Smooth muscle cell (in vitro differentiated cells): ENCODE results near the gene DCAF11. TPM values are rescaled to one million over a fixed set of nuclear protein-coding genes. Genes with fewer than 3 reads are reported as not detected.
A peak's percentile ranks its signal among the peaks of the same experiment; 100 is the strongest.

Experiments
- DNase-seq: peaks from one replicate; lab custom pipeline; 2025; ENCODE audit not compliant: unreplicated experiment; lab: John Stamatoyannopoulos, UW
- H2AFZ ChIP-seq: fragments of 200-600 bp; sonication (generic); 2 replicates; pipeline ENCODE4 v1.6.0; 2016; ENCODE audit warnings: antibody characterized with exemption, low read depth, mild to moderate bottlenecking
- H3F3A ChIP-seq: fragments of 200-600 bp; sonication (generic); 2 replicates; pipeline ENCODE4 v1.6.0; 2017; ENCODE audit warnings: antibody characterized with exemption, low read depth
- H3K27ac ChIP-seq: fragments of 200-600 bp; sonication (generic); 2 replicates; pipeline ENCODE4 v1.5.1; 2016; ENCODE audit warnings: low read depth, mild to moderate bottlenecking
- H3K27me3 ChIP-seq: fragments of 200-600 bp; sonication (generic); 2 replicates; pipeline ENCODE4 v1.6.1; 2016; ENCODE audit warnings: low read depth, mild to moderate bottlenecking
- H3K36me3 ChIP-seq: fragments of 200-600 bp; sonication (generic); 2 replicates; pipeline ENCODE4 v1.5.1; 2016; ENCODE audit warnings: low read depth
- H3K4me1 ChIP-seq: fragments of 200-600 bp; sonication (generic); 2 replicates; pipeline ENCODE4 v1.5.1; 2016; ENCODE audit warnings: low read depth
- H3K4me2 ChIP-seq: fragments of 200-600 bp; sonication (generic); 2 replicates; pipeline ENCODE4 v1.6.0; 2016; ENCODE audit warnings: mild to moderate bottlenecking
- H3K4me3 ChIP-seq: fragments of 200-600 bp; sonication (generic); 2 replicates; pipeline ENCODE4 v1.5.1; 2016; ENCODE audit warnings: mild to moderate bottlenecking
- H3K79me2 ChIP-seq: fragments of 200-600 bp; sonication (generic); 2 replicates; pipeline ENCODE4 v1.6.0; 2016; ENCODE audit warnings: low read depth, mild to moderate bottlenecking
- H3K9ac ChIP-seq: fragments of 200-600 bp; sonication (generic); 2 replicates; pipeline ENCODE4 v1.6.0; 2016; ENCODE audit warnings: low read depth
- H3K9me3 ChIP-seq: fragments of 200-600 bp; sonication (generic); replicated peaks from 2 replicates; pipeline ENCODE4 v1.5.1; 2016; ENCODE audit warnings: low read depth
- H4K20me1 ChIP-seq: fragments of 200-600 bp; sonication (generic); 2 replicates; pipeline ENCODE4 v1.6.0; 2016; ENCODE audit warnings: low read depth
- WGBS: methylation state at CpG from one replicate; pipeline ENCODE4 v1.1.7; 2016; ENCODE audit warnings: low lambda C conversion rate; 5-methylcytosine and 5-hydroxymethylcytosine counted together
- polyA plus RNA-seq: library from polyadenylated mRNA; unstranded; fragments of >200 nt; fragmentation: Nextera tagmentation; extraction: Ambion mirVana; gene quantifications from 2 replicates; pipeline ENCODE4 v1.2.1, GENCODE V29; 2016
- total RNA-seq: library from RNA; depleted of rRNA; stranded (reverse); fragments of >200 nt; gene quantifications from 2 replicates; pipeline ENCODE4 v1.2.3, GENCODE V29; 2014
- TF ChIP-seq, protein P1 (sequence below): fragments of 200-600 bp; sonication (generic); IDR thresholded peaks from 2 replicates; pipeline ENCODE4 v1.5.1; 2017; ENCODE audit warnings: borderline replicate concordance, mild to moderate bottlenecking, antibody characterized with exemption; ENCODE audit not compliant: insufficient read depth, poor library complexity, severe bottlenecking

The DCAF11 gene
- total and polyA plus RNA-seq, 2 experiments from 2014 or later, result 39.3 to 43.6 TPM

DNA sequence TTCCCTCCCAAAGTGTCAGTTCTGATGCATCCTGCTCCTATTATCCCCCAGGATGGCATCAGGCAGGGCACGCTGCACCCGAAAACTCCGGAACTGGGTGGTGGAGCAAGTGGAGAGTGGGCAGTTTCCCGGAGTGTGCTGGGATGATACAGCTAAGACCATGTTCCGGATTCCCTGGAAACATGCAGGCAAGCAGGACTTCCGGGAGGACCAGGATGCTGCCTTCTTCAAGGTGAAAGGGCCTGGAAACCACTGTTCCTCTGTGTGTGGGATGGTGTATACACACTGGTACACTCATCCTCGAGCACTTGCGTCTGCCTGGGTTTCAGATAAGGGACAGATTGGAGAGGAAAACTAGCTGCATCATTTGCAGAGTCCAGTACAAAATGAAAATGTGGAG is 47.5 kb downstream of the DCAF11 start:
- WGBS, result 81% methylated on average over 8 of the region's 8 CpGs
- Histone ChIP-seq H3K4me2 (peak overlapping the region; percentile 92), H3K79me2 (peaks cover 14% of the 10 kb centered on the region), H3K9ac (peak overlapping the region; percentile 77), H3K4me3 (peak overlapping the region; percentile 60), H3K27me3 (no peaks in the 10 kb centered on the region), H3K4me1 (peaks cover 7% of the 10 kb centered on the region), H3K9me3 (no peaks in the 10 kb centered on the region), H4K20me1 (no peaks in the 10 kb centered on the region), H3K27ac (no peak overlapping the region), H3F3A (peaks cover 9% of the 10 kb centered on the region), H2AFZ (no peak overlapping the region), H3K36me3 (no peaks in the 10 kb centered on the region)
- DNase-seq, result no peak
- TF ChIP-seq, protein P1, sequence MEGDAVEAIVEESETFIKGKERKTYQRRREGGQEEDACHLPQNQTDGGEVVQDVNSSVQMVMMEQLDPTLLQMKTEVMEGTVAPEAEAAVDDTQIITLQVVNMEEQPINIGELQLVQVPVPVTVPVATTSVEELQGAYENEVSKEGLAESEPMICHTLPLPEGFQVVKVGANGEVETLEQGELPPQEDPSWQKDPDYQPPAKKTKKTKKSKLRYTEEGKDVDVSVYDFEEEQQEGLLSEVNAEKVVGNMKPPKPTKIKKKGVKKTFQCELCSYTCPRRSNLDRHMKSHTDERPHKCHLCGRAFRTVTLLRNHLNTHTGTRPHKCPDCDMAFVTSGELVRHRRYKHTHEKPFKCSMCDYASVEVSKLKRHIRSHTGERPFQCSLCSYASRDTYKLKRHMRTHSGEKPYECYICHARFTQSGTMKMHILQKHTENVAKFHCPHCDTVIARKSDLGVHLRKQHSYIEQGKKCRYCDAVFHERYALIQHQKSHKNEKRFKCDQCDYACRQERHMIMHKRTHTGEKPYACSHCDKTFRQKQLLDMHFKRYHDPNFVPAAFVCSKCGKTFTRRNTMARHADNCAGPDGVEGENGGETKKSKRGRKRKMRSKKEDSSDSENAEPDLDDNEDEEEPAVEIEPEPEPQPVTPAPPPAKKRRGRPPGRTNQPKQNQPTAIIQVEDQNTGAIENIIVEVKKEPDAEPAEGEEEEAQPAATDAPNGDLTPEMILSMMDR, result no peak

DNA sequence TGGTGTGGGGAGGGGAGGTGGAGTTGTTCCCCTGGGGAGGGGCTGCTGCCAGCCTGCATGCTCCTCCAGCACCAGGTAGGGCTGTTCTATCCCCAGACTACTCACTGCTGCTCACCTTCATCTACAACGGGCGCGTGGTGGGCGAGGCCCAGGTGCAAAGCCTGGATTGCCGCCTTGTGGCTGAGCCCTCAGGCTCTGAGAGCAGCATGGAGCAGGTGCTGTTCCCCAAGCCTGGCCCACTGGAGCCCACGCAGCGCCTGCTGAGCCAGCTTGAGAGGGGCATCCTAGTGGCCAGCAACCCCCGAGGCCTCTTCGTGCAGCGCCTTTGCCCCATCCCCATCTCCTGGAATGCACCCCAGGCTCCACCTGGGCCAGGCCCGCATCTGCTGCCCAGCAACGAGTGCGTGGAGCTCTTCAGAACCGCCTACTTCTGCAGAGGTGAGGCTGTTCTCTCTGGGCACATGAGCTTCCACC is 50.0 kb downstream of the DCAF11 start:
- 96% methylated on average over 14 of the region's 14 CpGs for WGBS
- peaks cover 14% of the 10 kb centered on the region for H3K79me2 ChIP-seq
- H3K4me3 ChIP-seq, result no peak overlapping the region

DNA sequence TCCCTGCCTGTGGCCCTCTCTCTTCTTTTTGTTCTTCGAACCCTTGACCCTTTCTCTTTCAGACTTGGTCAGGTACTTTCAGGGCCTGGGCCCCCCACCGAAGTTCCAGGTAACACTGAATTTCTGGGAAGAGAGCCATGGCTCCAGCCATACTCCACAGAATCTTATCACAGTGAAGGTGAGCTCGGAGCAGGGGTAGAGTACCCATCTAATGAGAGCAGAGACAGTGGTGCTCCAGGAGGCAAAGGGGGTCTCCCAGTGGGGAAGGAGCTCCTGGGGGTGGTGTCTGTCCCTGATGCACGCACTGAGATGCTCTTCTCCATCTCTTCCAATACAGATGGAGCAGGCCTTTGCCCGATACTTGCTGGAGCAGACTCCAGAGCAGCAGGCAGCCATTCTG is 51.2 kb downstream of the DCAF11 start:
- TF ChIP-seq, protein P1, result no peak
- peaks cover 14% of the 10 kb centered on the region for H3K79me2 ChIP-seq
- no peak overlapping the region for H3K9ac ChIP-seq
- H3K27ac ChIP-seq, result no peak overlapping the region
- no peak overlapping the region for H3K4me3 ChIP-seq
- H3K4me1 ChIP-seq, result peaks cover 7% of the 10 kb centered on the region
- H3K36me3 ChIP-seq, result no peaks in the 10 kb centered on the region
- no peaks in the 10 kb centered on the region for H3K9me3 ChIP-seq
- H2AFZ ChIP-seq, result no peak overlapping the region
- no peaks in the 10 kb centered on the region for H4K20me1 ChIP-seq
- over 99% methylated on average over 5 of the region's 5 CpGs for WGBS
- H3K27me3 ChIP-seq, result no peaks in the 10 kb centered on the region
- H3F3A ChIP-seq, result peaks cover under 1% of the 10 kb centered on the region
- no peak overlapping the region for H3K4me2 ChIP-seq
- no peak for DNase-seq

More for the DNA sequence above, 50.0 kb downstream of the DCAF11 start:
- H4K20me1 ChIP-seq, result no peaks in the 10 kb centered on the region
- peaks cover 7% of the 10 kb centered on the region for H3K4me1 ChIP-seq
- H3K27ac ChIP-seq, result no peak overlapping the region
- H2AFZ ChIP-seq, result no peak overlapping the region
- no peak overlapping the region for H3K9ac ChIP-seq
- H3K36me3 ChIP-seq, result no peaks in the 10 kb centered on the region
- no peaks in the 10 kb centered on the region for H3K27me3 ChIP-seq
- H3F3A ChIP-seq, result peaks cover 7% of the 10 kb centered on the region
- TF ChIP-seq, protein P1, result no peak
- no peak overlapping the region for H3K4me2 ChIP-seq
- no peaks in the 10 kb centered on the region for H3K9me3 ChIP-seq
- DNase-seq, result no peak

GRCh38 chr14:24167469-24168114 is 53.0 kb downstream of the DCAF11 start:
- 100% methylated on average over 3 of the region's 3 CpGs for WGBS
- no peaks in the 10 kb centered on the region for H4K20me1 ChIP-seq
- no peaks in the 10 kb centered on the region for H3K36me3 ChIP-seq
- no peaks in the 10 kb centered on the region for H3K9me3 ChIP-seq
- TF ChIP-seq, protein P1, result no peak
- H3K9ac ChIP-seq, result no peak overlapping the region
- no peaks in the 10 kb centered on the region for H3K27me3 ChIP-seq
- no peaks in the 10 kb centered on the region for H3F3A ChIP-seq
- no peaks in the 10 kb centered on the region for H3K79me2 ChIP-seq
- H3K4me1 ChIP-seq, result peaks cover 9% of the 10 kb centered on the region
- no peak overlapping the region for H3K27ac ChIP-seq
- no peak overlapping the region for H2AFZ ChIP-seq
- DNase-seq, result no peak
- no peak overlapping the region for H3K4me2 ChIP-seq
- H3K4me3 ChIP-seq, result no peak overlapping the region
